Measurements from ENCODE around the gene CCDC85A. TPM values are rescaled to one million over a fixed set of nuclear protein-coding genes. Genes with fewer than 3 reads are reported as not detected.
"Not testable (repeated sequence)": the region's sequence is repeated elsewhere in the genome, so short reads cannot be mapped to it uniquely, and the experiment has no call there.

CCDC85A gene
- total RNA-seq, 4 donors from 2014 or later: 2.8 to 12.2 (median 5.4) TPM

GRCh38 chr2:56151841-56152240 is 31.9 kb upstream of the CCDC85A start:
- no peak for TF ChIP-seq POLR2A (IDR thresholded peaks at IDR 0.05)
- TF ChIP-seq CTCF (IDR thresholded peaks at IDR 0.05): no peak
- TF ChIP-seq EP300 (IDR thresholded peaks at IDR 0.05): no peak
- H3K4me1 ChIP-seq: no peaks in the 10 kb centered on the region
- H3K4me3 ChIP-seq: no peak overlapping the region
- no peaks in the 10 kb centered on the region for H3K36me3 ChIP-seq
- DNase-seq (ENCODE audit: low spot score in 2 of 2): no peak
- H3K27ac ChIP-seq: no peak overlapping the region
- no peaks in the 10 kb centered on the region for H3K9me3 ChIP-seq
- H3K27me3 ChIP-seq: no peaks in the 10 kb centered on the region
- 81 to 88% methylated on average over 2 of the region's 2 CpGs for WGBS, 2 donors

GRCh38 chr2:56155188-56155587 is 28.6 kb upstream of the CCDC85A start:
- H3K4me3 ChIP-seq: no peak overlapping the region
- no peaks in the 10 kb centered on the region for H3K36me3 ChIP-seq
- no peak overlapping the region for H3K27ac ChIP-seq
- no peak for DNase-seq (ENCODE audit: low spot score in 2 of 2)
- no peaks in the 10 kb centered on the region for H3K4me1 ChIP-seq
- WGBS, 2 donors: 44 to 46% methylated on average over 2 of the region's 2 CpGs
- no peak for TF ChIP-seq CTCF (IDR thresholded peaks at IDR 0.05)
- TF ChIP-seq EP300 (IDR thresholded peaks at IDR 0.05): no peak
- TF ChIP-seq POLR2A (IDR thresholded peaks at IDR 0.05): no peak
- H3K27me3 ChIP-seq: no peaks in the 10 kb centered on the region
- no peaks in the 10 kb centered on the region for H3K9me3 ChIP-seq

GRCh38 chr2:56159875-56160274 is 23.9 kb upstream of the CCDC85A start:
- DNase-seq (ENCODE audit: low spot score in 2 of 2); H3K4me3 ChIP-seq; H3K9me3 ChIP-seq; H3K27ac ChIP-seq; H3K36me3 ChIP-seq; H3K27me3 ChIP-seq; H3K4me1 ChIP-seq: not testable (repeated sequence)
- WGBS, 2 donors: 65 to 68% methylated on average over 5 of the region's 5 CpGs

- Histone ChIP-seq H3K36me3 (no peaks in the 10 kb centered on the region), H3K9me3 (no peaks in the 10 kb centered on the region), H3K27ac (no peak overlapping the region), H3K4me1 (peaks cover 0 to 4% (median 0%) of the 10 kb centered on the region in 4 donors), H3K27me3 (no peaks in the 10 kb centered on the region), H3K4me3 (no peak overlapping the region)
- 69 to 72% methylated on average over 4 of the region's 4 CpGs for WGBS, 2 donors
- TF ChIP-seq CTCF (IDR thresholded peaks at IDR 0.05) (no peak), EP300 (IDR thresholded peaks at IDR 0.05) (no peak), POLR2A (IDR thresholded peaks at IDR 0.05) (no peak)
- no peak for DNase-seq (ENCODE audit: low spot score in 2 of 2)
Measured at GRCh38 chr2:56167616-56168562, 15.9 kb upstream of the CCDC85A start.

- H3K4me3 ChIP-seq: no peak overlapping the region
- WGBS, 2 donors: 90 to 92% methylated on average over 3 of the region's 3 CpGs
- no peaks in the 10 kb centered on the region for H3K9me3 ChIP-seq
- no peaks in the 10 kb centered on the region for H3K27me3 ChIP-seq
- no peaks in the 10 kb centered on the region for H3K36me3 ChIP-seq
- H3K4me1 ChIP-seq: peaks cover 0 to 4% (median 0%) of the 10 kb centered on the region in 4 donors
- TF ChIP-seq EP300 (IDR thresholded peaks at IDR 0.05) (no peak), CTCF (IDR thresholded peaks at IDR 0.05) (no peak), POLR2A (IDR thresholded peaks at IDR 0.05) (no peak)
- no peak for DNase-seq (ENCODE audit: low spot score in 2 of 2)
- H3K27ac ChIP-seq: no peak overlapping the region
Measured at GRCh38 chr2:56169521-56169920, 14.3 kb upstream of the CCDC85A start.

Measured in tibial nerve (tissue), 4 donors.